Measurements from ENCODE around the gene MSMB. TPM values are rescaled to one million over a fixed set of nuclear protein-coding genes. Genes with fewer than 3 reads are reported as not detected.
A peak's percentile ranks its signal among the peaks of the same experiment; 100 is the strongest.
"Not testable (repeated sequence)": the region's sequence is repeated elsewhere in the genome, so short reads cannot be mapped to it uniquely, and the experiment has no call there.

MSMB gene
- total and polyA plus RNA-seq, 2 experiments from 2014 or later = not detected

DNA sequence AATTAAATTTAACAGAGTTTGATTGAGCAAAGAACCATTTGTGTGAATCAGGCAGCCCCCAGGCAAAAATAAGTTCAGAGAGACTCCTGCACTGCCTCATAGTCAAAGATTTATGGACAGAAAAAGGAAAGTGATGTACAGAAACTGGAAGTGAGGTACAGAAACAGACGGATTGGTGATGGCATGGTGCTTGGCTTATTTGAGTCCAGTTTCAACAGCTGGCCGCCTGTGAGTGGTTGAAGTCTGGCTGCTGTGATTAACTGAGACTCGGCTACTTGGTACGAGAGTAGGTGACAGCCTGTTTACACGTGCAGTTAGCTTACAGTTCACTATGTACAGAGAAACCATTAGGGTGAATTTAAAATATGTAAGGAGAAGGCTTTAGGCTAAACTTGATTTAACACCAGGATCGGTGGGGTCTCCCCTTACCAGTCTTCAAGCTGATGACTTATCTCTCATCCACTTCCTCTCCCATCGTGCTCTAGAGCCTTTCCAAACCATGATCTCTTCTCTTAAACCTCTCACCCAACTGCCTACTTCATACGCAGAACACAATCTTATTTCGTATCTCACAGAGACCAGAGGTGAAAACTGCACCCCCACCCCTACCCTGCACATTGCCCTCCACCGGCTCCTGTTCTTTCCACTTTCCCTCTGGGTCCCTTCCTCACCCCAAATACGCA, 5.0 kb upstream of the MSMB start:
- no peaks in the 10 kb centered on the region for H3K4me1 ChIP-seq (ENCODE audit: insufficient read depth)
- H3K9me3 ChIP-seq (ENCODE audit: low read depth) = no peaks in the 10 kb centered on the region
- H3K79me2 ChIP-seq (ENCODE audit: insufficient read depth) = no peaks in the 10 kb centered on the region
- H3K4me3 ChIP-seq = no peak overlapping the region
- no peak overlapping the region for H3K27ac ChIP-seq
- H3K9me2 ChIP-seq (ENCODE audit: insufficient read depth) = no peaks in the 10 kb centered on the region
- WGBS, 2 experiments (ENCODE audit: low coverage in 1 of 2, low lambda C conversion rate in 2 of 2, missing lambda C conversion rate in 2 of 2) = 30 to 37% methylated on average over 11 of the region's 11 CpGs
- H4K20me1 ChIP-seq (ENCODE audit: insufficient read depth) = no peaks in the 10 kb centered on the region
- in situ Hi-C loops (cut with MboI) = no loop called here
- peak; percentile 19 for DNase-seq
- peaks cover 41% of the 10 kb centered on the region for H3K27me3 ChIP-seq (replicated peaks; ENCODE audit: insufficient read depth)
- H2AFZ ChIP-seq = no peak overlapping the region
- no peak overlapping the region for H3K9ac ChIP-seq
- H3K4me2 ChIP-seq (ENCODE audit: unreplicated experiment) = no peak overlapping the region
- TF ChIP-seq EZH2 (IDR thresholded peaks at IDR 0.05; ENCODE audit: insufficient read depth, poor library complexity, severe bottlenecking) (no peak), EZH2phosphoT487 (IDR thresholded peaks at IDR 0.05; ENCODE audit: insufficient read depth, low read depth) (no peak)
- H3K36me3 ChIP-seq (ENCODE audit: low read depth) = no peaks in the 10 kb centered on the region
- H3F3A ChIP-seq (ENCODE audit: insufficient read depth) = no peaks in the 10 kb centered on the region

DNA sequence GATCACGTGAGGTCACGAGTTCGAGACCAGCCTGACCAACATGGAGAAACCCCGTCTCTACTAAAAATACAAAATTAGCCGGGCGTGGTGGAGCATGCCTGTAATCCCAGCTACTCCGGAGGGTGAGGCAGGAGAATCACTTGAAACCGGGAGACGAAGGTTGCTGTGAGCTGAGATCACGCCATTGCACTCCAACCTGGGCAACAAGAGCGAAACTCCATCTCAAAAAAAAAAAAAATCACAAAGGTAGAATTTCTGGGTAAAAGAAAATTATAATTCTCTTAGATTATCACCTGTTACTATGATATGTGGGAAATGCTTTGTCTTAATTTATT, 3.4 kb upstream of the MSMB start:
- DNase-seq; H3K36me3 ChIP-seq (ENCODE audit: low read depth); H3K9me3 ChIP-seq (ENCODE audit: low read depth); H3K4me2 ChIP-seq (ENCODE audit: unreplicated experiment); H3K79me2 ChIP-seq (ENCODE audit: insufficient read depth); H3K9ac ChIP-seq; H3K4me3 ChIP-seq; H4K20me1 ChIP-seq (ENCODE audit: insufficient read depth); in situ Hi-C loops (cut with MboI); H2AFZ ChIP-seq; H3K27ac ChIP-seq; H3F3A ChIP-seq (ENCODE audit: insufficient read depth); H3K4me1 ChIP-seq (ENCODE audit: insufficient read depth); H3K9me2 ChIP-seq (ENCODE audit: insufficient read depth): not testable (repeated sequence)
- WGBS, 2 experiments (ENCODE audit: low coverage in 1 of 2, low lambda C conversion rate in 2 of 2, missing lambda C conversion rate in 2 of 2) = 79% methylated on average over 11 of the region's 11 CpGs
- peaks cover 41% of the 10 kb centered on the region for H3K27me3 ChIP-seq (replicated peaks; ENCODE audit: insufficient read depth)

DNA sequence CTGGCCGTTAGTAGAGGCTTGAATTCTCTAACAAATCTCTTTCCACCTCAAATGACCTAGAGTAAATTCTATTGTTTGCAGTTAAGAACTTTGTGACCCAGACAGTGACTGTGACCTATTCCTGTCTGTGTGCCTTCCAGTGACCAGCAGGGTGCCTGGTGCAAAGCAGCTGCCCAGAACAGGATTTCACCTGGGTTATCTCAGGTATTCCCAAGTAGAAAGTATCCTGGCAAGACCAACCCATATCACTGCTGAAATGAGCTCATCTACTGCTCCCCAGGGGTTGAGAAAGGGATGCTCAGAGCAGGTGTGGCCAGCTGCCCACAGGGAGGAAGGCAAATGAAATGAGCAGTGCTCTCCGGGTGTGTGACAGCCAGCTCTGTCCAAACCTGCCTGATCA, 2.1 kb upstream of the MSMB start:
- TF ChIP-seq EZH2 (IDR thresholded peaks at IDR 0.05; ENCODE audit: insufficient read depth, poor library complexity, severe bottlenecking) (no peak), EZH2phosphoT487 (IDR thresholded peaks at IDR 0.05; ENCODE audit: insufficient read depth, low read depth) (no peak)
- Histone ChIP-seq H3F3A (ENCODE audit: insufficient read depth) (no peaks in the 10 kb centered on the region), H2AFZ (no peak overlapping the region), H3K4me1 (ENCODE audit: insufficient read depth) (no peaks in the 10 kb centered on the region), H3K36me3 (ENCODE audit: low read depth) (no peaks in the 10 kb centered on the region), H3K79me2 (ENCODE audit: insufficient read depth) (no peaks in the 10 kb centered on the region), H3K27ac (no peak overlapping the region), H3K9ac (no peak overlapping the region), H3K27me3 (replicated peaks; ENCODE audit: insufficient read depth) (peaks cover 36% of the 10 kb centered on the region), H3K9me2 (ENCODE audit: insufficient read depth) (no peaks in the 10 kb centered on the region), H3K4me2 (ENCODE audit: unreplicated experiment) (no peak overlapping the region), H3K9me3 (ENCODE audit: low read depth) (no peaks in the 10 kb centered on the region), H4K20me1 (ENCODE audit: insufficient read depth) (no peaks in the 10 kb centered on the region), H3K4me3 (no peak overlapping the region)
- in situ Hi-C loops (cut with MboI) = no loop called here
- WGBS, 2 experiments (ENCODE audit: low coverage in 1 of 2, low lambda C conversion rate in 2 of 2, missing lambda C conversion rate in 2 of 2) = 2 to 4% methylated on average over 2 of the region's 2 CpGs
- no peak for DNase-seq

DNA sequence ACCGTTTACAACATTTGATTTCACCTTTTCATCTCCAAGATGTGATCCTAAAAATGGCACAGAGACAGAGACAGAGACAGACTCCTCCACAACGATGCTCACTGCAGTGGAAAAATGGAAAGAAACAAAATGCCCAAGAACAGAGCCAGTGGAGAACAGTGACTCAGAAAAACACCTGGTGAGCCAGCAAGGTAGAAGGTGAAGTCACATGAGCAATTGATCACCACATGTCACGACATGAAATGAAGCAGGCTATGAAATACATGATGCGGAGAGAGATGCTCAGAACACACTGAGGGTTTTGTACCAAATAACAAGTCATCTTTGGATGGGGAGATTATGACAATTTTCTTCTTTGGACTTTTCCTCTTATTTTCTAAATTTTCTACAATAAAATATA, 3.5 kb downstream of the MSMB start:
- Histone ChIP-seq H3K4me2 (ENCODE audit: unreplicated experiment) (no peak overlapping the region), H3K27me3 (replicated peaks; ENCODE audit: insufficient read depth) (peaks cover 17% of the 10 kb centered on the region), H3K9me3 (ENCODE audit: low read depth) (no peaks in the 10 kb centered on the region), H3K27ac (no peak overlapping the region), H3K36me3 (ENCODE audit: low read depth) (no peaks in the 10 kb centered on the region), H3K79me2 (ENCODE audit: insufficient read depth) (no peaks in the 10 kb centered on the region), H3K9me2 (ENCODE audit: insufficient read depth) (no peaks in the 10 kb centered on the region), H3K4me3 (no peak overlapping the region), H3K9ac (no peak overlapping the region), H4K20me1 (ENCODE audit: insufficient read depth) (no peaks in the 10 kb centered on the region), H2AFZ (no peak overlapping the region), H3F3A (ENCODE audit: insufficient read depth) (no peaks in the 10 kb centered on the region), H3K4me1 (ENCODE audit: insufficient read depth) (no peaks in the 10 kb centered on the region)
- WGBS, 2 experiments (ENCODE audit: low coverage in 1 of 2, low lambda C conversion rate in 2 of 2, missing lambda C conversion rate in 2 of 2) = 46 to 53% methylated on average over 4 of the region's 4 CpGs
- no peak for TF ChIP-seq EZH2phosphoT487 (IDR thresholded peaks at IDR 0.05; ENCODE audit: insufficient read depth, low read depth)
- TF ChIP-seq EZH2 (IDR thresholded peaks at IDR 0.05; ENCODE audit: insufficient read depth, poor library complexity, severe bottlenecking) = no peak
- no peak for DNase-seq
- in situ Hi-C loops (cut with MboI) = no loop called here

DNA sequence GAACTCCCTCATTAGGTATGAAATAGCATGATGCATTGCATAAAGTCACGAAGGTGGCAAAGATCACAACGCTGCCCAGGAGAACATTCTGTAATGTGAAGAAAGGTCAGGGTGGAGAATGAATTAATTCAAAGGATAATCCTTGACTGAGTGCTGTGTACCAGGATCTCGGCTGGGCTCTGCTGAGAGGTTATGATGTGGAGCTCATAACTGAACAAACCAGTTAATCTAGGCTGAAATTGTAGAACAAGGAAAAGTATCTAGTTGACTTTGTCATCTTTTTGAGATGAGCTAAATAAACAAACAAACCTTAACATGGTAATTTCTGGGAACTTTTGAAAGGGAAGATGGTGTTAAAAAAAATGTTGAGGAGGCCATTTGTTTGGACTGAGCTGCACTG, 6.1 kb downstream of the MSMB start:
- 70 to 74% methylated on average over 3 of the region's 3 CpGs for WGBS, 2 experiments (ENCODE audit: low coverage in 1 of 2, low lambda C conversion rate in 2 of 2, missing lambda C conversion rate in 2 of 2)
- H3K4me1 ChIP-seq (ENCODE audit: insufficient read depth) = no peaks in the 10 kb centered on the region
- DNase-seq = no peak
- H3K79me2 ChIP-seq (ENCODE audit: insufficient read depth) = no peaks in the 10 kb centered on the region
- H3K27ac ChIP-seq = no peak overlapping the region
- no peak overlapping the region for H3K4me2 ChIP-seq (ENCODE audit: unreplicated experiment)
- in situ Hi-C loops (cut with MboI) = no loop called here
- H3K4me3 ChIP-seq = no peak overlapping the region
- no peaks in the 10 kb centered on the region for H3F3A ChIP-seq (ENCODE audit: insufficient read depth)
- no peaks in the 10 kb centered on the region for H3K9me3 ChIP-seq (ENCODE audit: low read depth)
- no peak overlapping the region for H3K9ac ChIP-seq
- H4K20me1 ChIP-seq (ENCODE audit: insufficient read depth) = no peaks in the 10 kb centered on the region
- H3K36me3 ChIP-seq (ENCODE audit: low read depth) = no peaks in the 10 kb centered on the region
- H3K27me3 ChIP-seq (replicated peaks; ENCODE audit: insufficient read depth) = peaks cover 12% of the 10 kb centered on the region
- no peaks in the 10 kb centered on the region for H3K9me2 ChIP-seq (ENCODE audit: insufficient read depth)
- TF ChIP-seq EZH2phosphoT487 (IDR thresholded peaks at IDR 0.05; ENCODE audit: insufficient read depth, low read depth) (no peak), EZH2 (IDR thresholded peaks at IDR 0.05; ENCODE audit: insufficient read depth, poor library complexity, severe bottlenecking) (no peak)
- no peak overlapping the region for H2AFZ ChIP-seq

All from GM23248 (cell line).